Nephron progenitor cell (in vitro differentiated cells): ENCODE measurements around the gene RAP1GAP2.

ENCODE experiments used
- DNase-seq: peaks from one replicate; pipeline ENCODE4 v3.0.0; 2021
- H3K27ac Mint-ChIP-seq: 2 replicates; pipeline ENCODE4 v1.8.0; 2021; ENCODE audit warnings: mild to moderate bottlenecking, moderate library complexity, mixed read lengths
- H3K27me3 Mint-ChIP-seq: 2 replicates; pipeline ENCODE4 v1.8.0; 2021; ENCODE audit warnings: mild to moderate bottlenecking, low read depth, mixed read lengths; ENCODE audit not compliant: poor library complexity
- H3K36me3 Mint-ChIP-seq: 2 replicates; pipeline ENCODE4 v1.8.0; 2021; ENCODE audit warnings: low read depth, mixed read lengths
- H3K4me1 Mint-ChIP-seq: 2 replicates; pipeline ENCODE4 v1.8.0; 2021; ENCODE audit warnings: mixed read lengths
- H3K4me3 Mint-ChIP-seq: 2 replicates; pipeline ENCODE4 v1.8.0; 2021; ENCODE audit warnings: mild to moderate bottlenecking, moderate library complexity, mixed read lengths
- H3K9me3 Mint-ChIP-seq: 2 replicates; pipeline ENCODE4 v1.8.0; 2021; ENCODE audit warnings: mild to moderate bottlenecking, moderate library complexity, mixed read lengths
- CTCF ChIP-seq: fragments of 200-600 bp; sonication (generic); IDR thresholded peaks from 2 replicates; pipeline ENCODE4 v1.5.0; 2021; ENCODE audit warnings: antibody characterized with exemption

Gene RAP1GAP2

GRCh38 chr17:2821868-2822267 lies 25.6 kb downstream of the RAP1GAP2 start:
- Mint-ChIP-seq H3K36me3 (no peaks in the 10 kb centered on the region), H3K9me3 (no peaks in the 10 kb centered on the region), H3K4me1 (no peaks in the 10 kb centered on the region), H3K27ac (no peak overlapping the region), H3K4me3 (no peak overlapping the region), H3K27me3 (peaks cover 13% of the 10 kb centered on the region)
- DNase-seq, result no peak
- no peak for TF ChIP-seq CTCF

DNA sequence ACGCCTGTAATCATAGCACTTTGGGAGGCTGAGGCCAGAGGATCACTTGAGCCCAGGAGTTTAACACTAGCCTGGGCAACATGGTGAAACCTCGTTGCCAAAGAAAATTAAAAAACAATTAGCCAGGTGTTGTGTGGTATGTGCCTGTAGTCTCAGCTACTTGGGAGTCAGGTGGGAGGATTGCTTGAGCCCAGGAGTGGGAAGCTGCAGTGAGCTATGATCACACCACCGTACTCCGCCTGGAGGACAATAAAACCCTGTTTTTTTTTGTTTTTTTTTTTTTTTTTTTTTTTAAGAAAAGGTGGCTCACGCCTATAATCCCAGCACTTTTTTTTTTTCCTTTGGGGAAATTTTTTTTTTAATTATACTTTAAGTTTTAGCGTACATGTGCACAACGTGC lies 26.1 kb downstream of the RAP1GAP2 start:
- H3K4me3 Mint-ChIP-seq, result no peak overlapping the region

DNA sequence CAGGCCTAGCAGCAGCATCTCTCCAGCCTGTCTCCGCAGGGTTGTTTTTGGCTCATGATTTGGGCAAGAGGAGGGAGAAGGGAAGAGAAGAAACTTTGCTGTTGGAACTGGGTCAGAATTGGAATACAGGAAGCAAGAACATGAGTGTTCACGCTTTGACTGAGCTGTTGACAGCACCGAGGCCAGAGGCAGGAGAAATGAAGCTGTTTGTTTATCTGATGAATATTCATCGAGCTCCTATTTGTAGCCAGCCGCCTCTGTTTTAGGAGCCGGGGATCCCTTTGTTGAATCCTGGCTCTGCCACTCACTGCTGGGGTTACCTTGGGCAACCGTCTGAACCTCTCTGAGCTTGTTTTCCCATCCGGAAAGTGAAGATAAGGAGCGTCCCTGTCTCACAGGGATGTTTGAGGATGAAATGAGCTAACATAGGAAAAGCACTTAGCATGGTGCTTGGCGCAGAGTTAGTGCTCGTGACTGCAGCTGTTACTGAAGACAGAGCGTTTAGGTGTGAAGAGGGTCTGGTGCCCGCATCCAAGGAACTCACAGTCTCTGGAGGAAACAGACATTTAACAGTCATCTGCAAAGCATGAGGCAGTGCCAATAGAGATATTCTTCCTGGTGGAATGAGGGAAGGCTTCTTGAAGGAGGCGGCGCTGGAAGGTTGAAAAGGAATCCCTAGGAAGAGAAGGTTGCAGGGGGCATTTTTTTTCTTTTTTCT lies 29.2 kb downstream of the RAP1GAP2 start:
- Mint-ChIP-seq H3K4me1 (peaks cover 14% of the 10 kb centered on the region), H3K9me3 (no peaks in the 10 kb centered on the region), H3K36me3 (no peaks in the 10 kb centered on the region), H3K27me3 (peaks cover 13% of the 10 kb centered on the region), H3K4me3 (no peak overlapping the region), H3K27ac (no peak overlapping the region)
- no peak for DNase-seq
- TF ChIP-seq CTCF, result no peak

More for the DNA sequence above, 26.1 kb downstream of the RAP1GAP2 start:
- Mint-ChIP-seq H3K9me3 (no peaks in the 10 kb centered on the region), H3K36me3 (no peaks in the 10 kb centered on the region), H3K27ac (no peak overlapping the region), H3K27me3 (peaks cover 13% of the 10 kb centered on the region), H3K4me1 (no peaks in the 10 kb centered on the region)
- no peak for TF ChIP-seq CTCF
- no peak for DNase-seq

- Mint-ChIP-seq H3K36me3 (no peaks in the 10 kb centered on the region), H3K27me3 (peaks cover 10% of the 10 kb centered on the region), H3K9me3 (no peaks in the 10 kb centered on the region), H3K4me1 (peaks cover 14% of the 10 kb centered on the region), H3K27ac (no peak overlapping the region), H3K4me3 (no peak overlapping the region)
- peak; percentile 93 for DNase-seq
- peak; percentile 98 for TF ChIP-seq CTCF
Observed at GRCh38 chr17:2828397-2829038, 32.3 kb downstream of the RAP1GAP2 start.

- no peak overlapping the region for H3K27ac Mint-ChIP-seq
- H3K9me3 Mint-ChIP-seq, result no peaks in the 10 kb centered on the region
- no peak for DNase-seq
- TF ChIP-seq CTCF, result no peak
- peaks cover 14% of the 10 kb centered on the region for H3K4me1 Mint-ChIP-seq
- no peak overlapping the region for H3K4me3 Mint-ChIP-seq
- H3K36me3 Mint-ChIP-seq, result no peaks in the 10 kb centered on the region
- H3K27me3 Mint-ChIP-seq, result peaks cover 9% of the 10 kb centered on the region
Observed at GRCh38 chr17:2830678-2831077, 34.4 kb downstream of the RAP1GAP2 start.

- Mint-ChIP-seq H3K27ac (no peak overlapping the region), H3K4me1 (no peaks in the 10 kb centered on the region), H3K27me3 (peaks cover 14% of the 10 kb centered on the region), H3K36me3 (no peaks in the 10 kb centered on the region), H3K9me3 (no peaks in the 10 kb centered on the region), H3K4me3 (no peak overlapping the region)
- no peak for DNase-seq
- TF ChIP-seq CTCF, result no peak
Observed at GRCh38 chr17:2835780-2836179, 39.5 kb downstream of the RAP1GAP2 start.
